Measurements from ENCODE around the gene TMEM260.
"Not testable (repeated sequence)": the region's sequence is repeated elsewhere in the genome, so short reads cannot be mapped to it uniquely, and the experiment has no call there.

TMEM260 gene

DNA sequence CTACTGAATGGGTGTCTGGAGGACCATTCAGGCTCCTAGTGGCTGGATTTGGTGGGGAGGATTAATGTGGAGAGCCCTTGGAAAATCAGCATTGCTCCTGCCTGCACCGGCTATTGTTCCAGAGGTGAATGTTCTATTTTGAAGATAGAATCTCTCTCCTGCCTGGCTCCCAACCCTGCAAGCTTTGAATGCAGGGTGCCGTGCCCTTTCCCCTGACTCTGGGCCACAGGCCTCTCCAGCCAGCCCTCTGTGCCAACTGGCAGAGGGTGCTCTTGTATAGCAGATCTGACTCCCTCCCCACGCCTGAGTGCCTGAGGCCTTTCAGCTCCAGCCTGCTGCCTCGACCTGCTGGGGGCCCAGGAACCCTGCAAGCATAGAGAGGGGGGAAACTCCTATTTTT, 106.8 kb downstream of the TMEM260 start:
- DNase-seq, result no peak

DNA sequence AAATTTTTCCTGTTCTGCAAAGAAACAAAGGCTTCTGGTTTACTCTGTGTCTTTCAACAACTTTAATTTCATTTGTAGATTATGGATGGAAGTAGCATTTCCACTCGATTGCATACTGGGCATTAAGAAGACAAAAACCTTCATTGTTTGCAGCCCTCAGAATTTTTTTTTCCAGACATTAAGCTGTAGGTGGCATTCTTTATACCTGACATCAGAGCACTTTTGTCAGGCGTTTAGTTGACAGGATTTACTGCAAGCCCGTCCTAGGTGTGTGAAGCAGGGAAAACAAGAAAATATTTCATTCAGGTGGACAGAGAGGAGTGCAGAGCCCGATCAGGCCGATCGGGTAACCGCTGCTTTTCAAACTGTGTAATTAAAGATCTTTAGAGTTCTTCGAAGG, 107.5 kb downstream of the TMEM260 start:
- no peak for DNase-seq

DNA sequence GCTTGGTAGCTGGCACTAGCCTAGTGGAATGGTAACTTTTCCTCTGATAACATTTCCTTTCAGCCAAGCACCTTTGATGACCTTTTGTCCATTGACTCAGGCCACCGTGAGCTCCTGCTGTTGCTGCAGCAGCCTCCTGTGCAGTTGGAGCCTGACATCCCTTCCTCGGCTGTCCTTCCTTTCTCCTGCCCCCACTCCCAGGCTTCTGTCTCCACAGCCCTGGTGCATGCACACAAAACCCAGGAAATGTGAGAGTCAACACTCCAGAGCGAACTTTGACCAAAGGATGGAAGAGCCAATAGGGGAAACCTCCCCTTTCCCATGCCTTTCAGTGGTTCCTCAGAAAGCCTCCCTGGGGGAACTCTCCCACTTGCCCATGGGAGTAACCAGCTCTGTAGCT, 115.0 kb downstream of the TMEM260 start:
- no peak for DNase-seq

DNA sequence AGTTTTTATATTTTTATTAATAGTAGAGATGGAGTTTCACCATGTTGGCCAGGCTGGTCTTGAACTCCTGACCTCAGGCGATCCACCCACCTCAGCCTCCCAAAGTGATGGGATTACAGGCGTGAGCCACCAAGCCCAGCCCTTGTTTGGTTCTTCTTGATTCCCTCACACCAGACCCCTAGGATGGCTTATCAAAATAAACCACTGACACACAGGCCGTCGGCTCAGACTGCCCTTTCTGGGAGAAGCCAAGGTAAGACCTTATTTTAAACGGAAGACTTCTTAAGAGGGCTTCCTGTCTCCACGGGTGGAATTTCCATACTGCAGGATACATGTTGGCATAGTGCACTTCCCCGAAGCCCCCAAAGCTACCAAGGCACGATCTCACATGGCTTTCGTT, 115.6 kb downstream of the TMEM260 start:
- not testable (repeated sequence) for DNase-seq
